ENCODE data around the gene TM4SF20.
A peak's percentile ranks its signal among the peaks of the same experiment; 100 is the strongest.
"Not testable (repeated sequence)": the region's sequence is repeated elsewhere in the genome, so short reads cannot be mapped to it uniquely, and the experiment has no call there.

The TM4SF20 gene

GRCh38 chr2:227367427-227367795 is 11.7 kb downstream of the TM4SF20 start:
- DNase-seq (ENCODE audit: low spot score) = no peak

- DNase-seq (ENCODE audit: low spot score) = no peak
Observed at GRCh38 chr2:227366769-227367426, 12.2 kb downstream of the TM4SF20 start.

GRCh38 chr2:227365833-227366232 is 13.3 kb downstream of the TM4SF20 start:
- no peak for DNase-seq (ENCODE audit: low spot score)

GRCh38 chr2:227364585-227365263 is 14.4 kb downstream of the TM4SF20 start:
- DNase-seq (ENCODE audit: low spot score) = not testable (repeated sequence)

GRCh38 chr2:227363756-227364155 is 15.3 kb downstream of the TM4SF20 start:
- peak; percentile 14 for DNase-seq (ENCODE audit: low spot score)

- no peak for DNase-seq (ENCODE audit: low spot score)
Observed at GRCh38 chr2:227360351-227360750, 18.8 kb downstream of the TM4SF20 start.

GRCh38 chr2:227351639-227352038 is 27.5 kb downstream of the TM4SF20 start:
- no peak for DNase-seq (ENCODE audit: low spot score)

GRCh38 chr2:227349989-227350612 is 29.0 kb downstream of the TM4SF20 start:
- DNase-seq (ENCODE audit: low spot score) = no peak

GRCh38 chr2:227348324-227348723 is 30.8 kb downstream of the TM4SF20 start:
- no peak for DNase-seq (ENCODE audit: low spot score)

- no peak for DNase-seq (ENCODE audit: low spot score)
Observed at GRCh38 chr2:227347117-227347516, 32.0 kb downstream of the TM4SF20 start.

- no peak for DNase-seq (ENCODE audit: low spot score)
Observed at GRCh38 chr2:227344231-227344630, 34.9 kb downstream of the TM4SF20 start.

GRCh38 chr2:227341553-227341952 is 37.6 kb downstream of the TM4SF20 start:
- DNase-seq (ENCODE audit: low spot score) = no peak

GRCh38 chr2:227340106-227340505 is 39.0 kb downstream of the TM4SF20 start:
- DNase-seq (ENCODE audit: low spot score) = no peak

- DNase-seq (ENCODE audit: low spot score) = no peak
Observed at GRCh38 chr2:227339098-227339599, 40.0 kb downstream of the TM4SF20 start.

- no peak for DNase-seq (ENCODE audit: low spot score)
Observed at GRCh38 chr2:227337442-227337841, 41.7 kb downstream of the TM4SF20 start.

GRCh38 chr2:227335713-227336112 is 43.4 kb downstream of the TM4SF20 start:
- no peak for DNase-seq (ENCODE audit: low spot score)

- DNase-seq (ENCODE audit: low spot score) = no peak
Observed at GRCh38 chr2:227326783-227327182, 52.3 kb downstream of the TM4SF20 start.

GRCh38 chr2:227325839-227326195 is 53.3 kb downstream of the TM4SF20 start:
- DNase-seq (ENCODE audit: low spot score) = no peak

- peak; percentile 91 for DNase-seq (ENCODE audit: low spot score)
Observed at GRCh38 chr2:227324995-227325838, 53.9 kb downstream of the TM4SF20 start, which contains the start of gene MFF. MFF (plus strand) TSS chr2:227325251; CDS start chr2:227330666, 5,415 bp downstream.

- DNase-seq (ENCODE audit: low spot score) = no peak
Observed at GRCh38 chr2:227324642-227324994, 54.5 kb downstream of the TM4SF20 start.

GRCh38 chr2:227323818-227324217 is 55.3 kb downstream of the TM4SF20 start:
- no peak for DNase-seq (ENCODE audit: low spot score)

GRCh38 chr2:227322530-227323205 is 56.4 kb downstream of the TM4SF20 start:
- no peak for DNase-seq (ENCODE audit: low spot score)
